ENCODE results near the gene CCL5.

DNA sequence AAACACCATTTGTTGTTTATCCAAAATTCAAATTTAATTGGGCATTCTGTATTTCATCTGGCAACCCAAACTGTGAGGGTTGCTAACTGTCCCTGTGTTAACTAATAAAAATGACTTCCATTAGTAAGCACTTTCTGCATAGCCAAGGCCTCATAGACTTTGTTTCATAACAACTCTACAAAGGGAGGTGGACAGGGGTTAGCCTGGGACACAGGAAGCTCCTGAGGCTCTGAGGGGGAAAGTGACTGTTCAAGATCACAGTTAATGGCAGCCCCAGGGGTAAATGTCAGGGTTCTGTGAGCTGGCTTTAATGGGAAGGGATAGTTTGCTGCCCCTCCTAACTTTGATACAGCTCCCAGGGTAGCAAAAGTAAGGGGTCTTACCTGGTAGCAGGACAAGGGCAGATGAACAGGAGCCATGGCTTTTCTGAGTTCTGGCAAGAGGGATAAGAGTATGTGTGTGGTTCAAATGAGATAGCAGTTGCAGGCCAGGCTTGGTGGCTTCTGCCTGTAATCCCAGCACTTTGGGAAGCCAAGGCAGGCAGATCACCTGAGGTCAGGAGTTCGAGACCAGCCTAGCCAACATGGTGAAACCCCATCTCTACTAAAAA lies 13.7 kb downstream of the CCL5 start:
- TF ChIP-seq, protein P1, sequence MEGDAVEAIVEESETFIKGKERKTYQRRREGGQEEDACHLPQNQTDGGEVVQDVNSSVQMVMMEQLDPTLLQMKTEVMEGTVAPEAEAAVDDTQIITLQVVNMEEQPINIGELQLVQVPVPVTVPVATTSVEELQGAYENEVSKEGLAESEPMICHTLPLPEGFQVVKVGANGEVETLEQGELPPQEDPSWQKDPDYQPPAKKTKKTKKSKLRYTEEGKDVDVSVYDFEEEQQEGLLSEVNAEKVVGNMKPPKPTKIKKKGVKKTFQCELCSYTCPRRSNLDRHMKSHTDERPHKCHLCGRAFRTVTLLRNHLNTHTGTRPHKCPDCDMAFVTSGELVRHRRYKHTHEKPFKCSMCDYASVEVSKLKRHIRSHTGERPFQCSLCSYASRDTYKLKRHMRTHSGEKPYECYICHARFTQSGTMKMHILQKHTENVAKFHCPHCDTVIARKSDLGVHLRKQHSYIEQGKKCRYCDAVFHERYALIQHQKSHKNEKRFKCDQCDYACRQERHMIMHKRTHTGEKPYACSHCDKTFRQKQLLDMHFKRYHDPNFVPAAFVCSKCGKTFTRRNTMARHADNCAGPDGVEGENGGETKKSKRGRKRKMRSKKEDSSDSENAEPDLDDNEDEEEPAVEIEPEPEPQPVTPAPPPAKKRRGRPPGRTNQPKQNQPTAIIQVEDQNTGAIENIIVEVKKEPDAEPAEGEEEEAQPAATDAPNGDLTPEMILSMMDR (IDR thresholded peaks at IDR 0.05) = no peak
- no peak for TF ChIP-seq POLR2A (IDR thresholded peaks at IDR 0.05)
